Right kidney (tissue), 1 donor: ENCODE data around the gene C1QL2.

Experiments
- DNase-seq: peaks from one replicate; pipeline ENCODE4 v3.0.0-alpha.2; 2016

Gene C1QL2

GRCh38 chr2:119179202-119179601, 20.7 kb upstream of the C1QL2 start:
- DNase-seq = no peak

- no peak for DNase-seq
These were observed 20.2 kb upstream of the C1QL2 start for GRCh38 chr2:119178776-119179175.

GRCh38 chr2:119177838-119178190, 19.3 kb upstream of the C1QL2 start:
- DNase-seq = no peak

GRCh38 chr2:119177171-119177837, 18.8 kb upstream of the C1QL2 start:
- no peak for DNase-seq

DNA sequence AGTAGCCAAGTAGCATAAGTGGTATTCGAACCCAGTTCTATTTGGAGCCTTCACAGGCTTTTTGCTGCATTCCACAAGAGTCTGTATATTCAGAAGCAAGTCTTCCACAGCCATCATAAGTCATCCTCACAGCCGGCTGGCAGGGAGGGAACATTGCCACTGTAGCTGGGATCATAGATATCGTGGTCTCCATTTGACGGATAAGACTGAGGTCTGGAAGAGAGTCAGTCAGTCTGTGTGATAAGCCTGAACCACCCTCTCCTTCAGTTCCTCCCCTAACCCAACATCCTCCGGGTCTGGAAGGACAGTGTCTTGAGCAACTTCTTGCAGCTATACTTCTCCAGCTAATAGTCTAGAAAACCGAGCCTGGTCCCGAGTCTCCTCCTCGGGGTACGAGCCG, 17.0 kb upstream of the C1QL2 start:
- no peak for DNase-seq

DNA sequence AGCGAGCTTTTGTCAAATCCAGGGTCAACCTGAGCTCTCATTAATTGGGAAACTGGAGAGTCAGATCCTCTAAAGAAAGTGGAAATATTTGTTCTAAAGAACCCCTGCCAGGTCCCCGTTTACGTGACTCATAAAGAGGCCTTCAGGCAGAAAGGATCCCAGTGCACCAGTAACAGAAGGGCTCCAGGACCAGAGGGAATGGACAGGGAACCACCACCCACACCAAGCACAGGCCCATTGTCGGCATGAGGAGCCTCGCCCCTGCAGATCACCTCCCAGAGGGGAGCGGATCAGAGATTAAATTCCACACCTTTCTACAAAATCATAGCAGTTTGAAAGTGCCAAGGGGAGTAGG, 16.4 kb upstream of the C1QL2 start:
- no peak for DNase-seq

- peak; percentile 6 for DNase-seq
These were observed 15.9 kb upstream of the C1QL2 start for GRCh38 chr2:119174216-119174992.

DNA sequence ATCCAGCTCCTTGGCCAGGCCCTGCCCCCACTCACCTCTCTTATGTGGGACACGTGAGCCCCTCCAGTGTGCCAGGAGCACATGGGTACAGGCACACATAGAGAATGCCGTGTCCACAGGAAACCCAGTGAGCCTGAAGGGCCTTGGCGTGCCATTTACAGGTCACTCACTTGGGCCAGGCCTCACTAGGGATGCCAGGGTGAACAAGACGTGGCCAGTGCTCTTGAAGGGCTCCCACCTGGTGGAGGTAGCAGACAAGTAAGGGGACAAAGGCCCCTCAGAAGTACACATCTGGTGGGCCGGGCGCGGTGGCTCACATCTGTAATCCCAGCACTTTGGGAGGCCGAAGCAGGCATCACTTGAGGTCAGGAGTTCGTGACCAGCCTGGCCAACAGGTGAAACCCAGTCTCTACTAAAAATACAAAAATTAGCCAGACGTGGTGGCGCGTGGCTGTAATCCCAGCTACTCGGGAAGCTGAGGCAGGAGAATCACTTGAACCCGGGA, 15.1 kb upstream of the C1QL2 start:
- DNase-seq = no peak

GRCh38 chr2:119170504-119170903, 12.0 kb upstream of the C1QL2 start:
- DNase-seq = no peak

GRCh38 chr2:119169717-119170116, 11.2 kb upstream of the C1QL2 start:
- no peak for DNase-seq

DNA sequence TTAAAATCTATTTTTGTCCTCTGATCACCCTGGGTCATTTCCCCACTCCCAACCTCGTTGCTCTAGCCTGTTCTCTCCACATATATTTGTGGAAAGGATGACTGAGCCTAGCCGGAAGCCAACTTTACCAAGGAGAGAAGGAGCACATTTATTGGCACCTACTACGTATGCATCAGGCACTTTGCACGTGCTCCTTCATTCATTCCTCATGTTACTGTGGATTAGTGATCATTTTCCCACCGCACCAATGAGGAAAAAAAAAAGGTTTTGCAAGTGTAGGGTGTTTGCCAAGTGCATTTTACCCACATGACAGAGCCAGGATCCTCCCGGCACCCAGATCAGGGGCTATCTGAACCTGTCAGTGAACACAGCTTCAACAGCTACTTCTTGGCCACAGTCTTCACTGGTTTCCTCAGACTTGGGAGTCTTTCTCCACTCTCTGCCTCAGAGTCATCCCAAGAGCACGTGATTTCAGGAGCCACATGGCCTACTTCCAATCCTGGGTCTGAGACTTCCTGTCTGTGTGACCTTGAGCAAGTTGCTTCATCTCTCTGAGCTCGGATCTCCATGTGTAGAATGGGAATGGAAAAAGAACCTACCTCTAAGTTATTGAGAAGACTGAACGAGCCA, 1.9 kb upstream of the C1QL2 start:
- DNase-seq = no peak

DNA sequence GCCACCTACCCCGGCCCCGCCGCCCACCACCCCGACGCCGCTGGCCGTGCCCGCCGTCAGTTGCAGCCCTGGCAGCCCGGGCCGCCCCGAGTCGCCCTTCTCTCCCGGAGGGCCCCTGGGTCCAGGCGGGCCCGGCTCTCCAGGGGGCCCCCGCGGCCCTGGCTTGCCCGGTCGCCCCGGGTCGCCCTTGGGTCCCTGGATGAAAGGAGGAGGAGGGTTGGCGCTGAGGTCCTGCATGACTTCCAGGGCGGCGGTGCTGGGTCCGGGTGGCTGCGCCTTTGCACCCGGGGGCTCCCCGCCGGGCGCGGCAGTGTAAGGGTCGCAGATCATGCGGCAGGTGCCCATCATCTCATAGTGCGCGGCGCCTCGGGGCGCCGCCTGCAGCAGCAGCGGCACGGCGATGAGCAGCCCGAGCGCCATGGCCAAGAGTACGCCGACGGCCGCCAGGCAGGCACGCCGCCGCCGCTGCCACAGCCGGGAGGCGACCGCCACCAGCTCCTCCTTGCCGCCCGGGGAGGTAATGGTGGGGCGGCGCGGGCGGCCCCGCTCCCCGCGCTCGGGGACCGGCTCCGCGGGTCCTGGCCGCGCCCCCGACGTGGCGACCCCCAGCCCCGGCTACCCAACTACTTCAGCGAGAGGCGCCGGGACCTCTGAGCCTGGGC, 570 bp downstream of the C1QL2 start:
- DNase-seq = no peak

- DNase-seq = no peak
These were observed 1.4 kb downstream of the C1QL2 start for GRCh38 chr2:119156891-119157773.

GRCh38 chr2:119156105-119156890, 2.3 kb downstream of the C1QL2 start:
- DNase-seq = peak; percentile 4

GRCh38 chr2:119155633-119156032, 2.9 kb downstream of the C1QL2 start:
- DNase-seq = peak; percentile 5

DNA sequence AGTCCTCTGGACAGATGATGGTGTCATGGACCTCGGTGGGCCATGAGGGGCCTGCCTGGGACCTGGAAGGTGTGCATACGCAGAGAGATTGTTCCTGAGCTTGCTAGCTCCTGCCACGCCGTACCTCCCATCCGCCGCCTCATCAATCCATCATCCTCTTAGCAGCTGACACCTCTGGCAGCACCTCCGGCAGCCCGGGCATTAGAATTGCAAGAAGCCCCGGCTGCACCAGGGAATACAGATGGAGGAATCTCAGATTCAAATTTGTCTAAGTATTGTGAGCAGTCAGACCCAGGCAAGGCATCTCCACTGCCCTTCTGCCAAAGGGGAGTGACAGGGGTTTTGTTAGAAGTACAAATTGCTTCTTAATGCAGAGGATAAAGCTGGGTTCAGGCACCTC, 4.5 kb downstream of the C1QL2 start:
- DNase-seq = no peak

DNA sequence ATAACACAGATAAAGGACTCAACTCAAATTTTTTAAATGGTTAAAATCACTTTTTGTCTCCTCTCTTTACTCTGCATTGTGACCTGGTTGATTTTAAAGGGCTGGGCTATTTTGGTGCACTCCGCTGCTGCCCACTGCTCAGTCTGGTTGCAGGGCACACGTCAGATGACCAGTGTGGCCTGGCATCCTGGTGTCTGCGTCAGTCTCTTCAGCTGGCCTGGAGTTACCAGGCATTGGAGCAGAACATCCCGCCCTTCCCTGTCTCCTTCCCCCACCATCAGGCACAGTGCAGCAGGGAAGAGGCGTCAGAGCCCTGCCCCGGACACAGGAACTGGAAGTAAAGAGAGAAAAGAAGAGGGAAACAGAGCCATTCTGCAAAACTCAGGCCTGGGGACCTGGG, 8.9 kb downstream of the C1QL2 start:
- no peak for DNase-seq

DNA sequence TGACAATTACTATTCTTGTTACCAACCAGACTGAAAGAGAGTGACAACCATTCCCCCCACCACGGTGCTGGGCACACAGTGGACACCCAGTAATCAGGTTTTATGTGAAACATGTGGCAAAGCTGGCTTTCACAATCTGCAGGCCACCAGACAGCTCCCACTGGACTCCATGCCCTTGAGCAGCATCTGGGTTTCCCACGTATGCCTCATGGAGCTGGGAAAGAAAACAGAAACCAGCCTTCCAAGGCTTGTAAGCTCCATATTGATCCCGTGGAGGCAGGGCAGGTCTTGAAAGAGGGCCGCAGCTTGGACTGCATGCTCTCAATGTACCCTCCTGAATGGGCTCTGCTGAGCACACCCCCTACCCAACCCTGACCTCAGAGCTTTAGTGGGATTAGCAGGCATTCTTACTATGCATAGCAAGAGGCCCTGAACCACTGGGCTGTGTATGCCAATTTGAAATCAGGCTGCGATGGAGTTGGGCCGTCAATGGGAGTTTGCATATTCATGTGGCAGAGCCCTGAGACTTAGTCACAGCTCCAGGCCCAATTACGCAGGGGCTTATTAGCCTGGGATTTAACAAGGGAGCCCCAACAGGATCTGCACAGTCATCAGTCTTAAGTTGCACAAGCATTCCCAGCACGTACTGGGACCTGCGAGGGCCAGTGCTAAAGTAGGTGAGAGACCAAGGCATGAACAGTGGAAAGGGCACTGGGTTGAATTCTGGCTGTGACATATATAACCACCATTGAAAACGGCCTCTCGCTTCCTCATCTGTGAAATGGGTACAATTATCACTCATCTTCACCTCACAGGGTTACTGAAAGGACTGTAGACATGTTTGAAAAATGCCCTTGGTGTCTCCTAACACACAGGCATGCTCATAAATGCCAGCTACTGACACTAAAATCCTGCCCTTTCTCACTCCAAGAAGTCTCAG, 10.5 kb downstream of the C1QL2 start:
- no peak for DNase-seq

DNA sequence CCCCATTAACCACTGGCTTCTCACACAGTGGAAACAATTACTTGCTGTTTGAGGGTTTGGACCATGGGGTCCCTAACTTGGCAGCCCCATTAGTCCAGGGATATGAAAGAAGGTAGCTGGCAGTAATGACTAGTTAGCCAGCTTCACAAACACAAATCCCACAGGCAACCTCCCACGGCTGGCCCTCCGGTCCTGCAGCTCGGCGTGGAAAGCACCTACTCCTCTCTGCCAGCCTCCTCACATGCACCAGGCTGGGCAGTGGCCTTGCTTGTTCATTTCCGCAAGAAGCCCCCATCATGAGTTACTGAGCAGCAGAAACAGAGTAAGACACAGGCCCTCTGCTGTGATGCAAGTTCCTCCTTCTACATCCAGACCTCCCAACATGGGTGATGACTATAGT, 13.7 kb downstream of the C1QL2 start:
- DNase-seq = no peak

DNA sequence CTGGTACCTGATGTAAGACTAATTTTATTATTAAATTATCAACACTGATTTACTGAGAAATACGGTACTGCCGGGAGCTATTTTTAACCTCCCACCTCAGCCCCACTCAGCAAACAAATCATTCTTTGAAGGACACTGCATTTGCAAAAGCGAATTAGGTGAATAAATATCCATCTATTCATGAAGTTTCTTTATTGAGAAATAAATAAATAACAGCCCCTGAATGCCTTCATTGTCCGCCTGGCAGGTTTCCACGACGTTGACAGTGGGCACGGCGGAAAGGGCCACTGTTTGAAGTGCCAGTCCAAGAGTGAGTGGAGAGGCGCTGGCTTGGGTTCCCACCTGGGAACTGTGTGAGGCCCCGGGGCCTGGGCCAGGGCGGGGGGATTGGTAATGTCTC, 15.7 kb downstream of the C1QL2 start:
- DNase-seq = no peak
